Measurements from ENCODE around the gene TMPRSS11E. TPM values are rescaled to one million over a fixed set of nuclear protein-coding genes. Genes with fewer than 3 reads are reported as not detected.

Gene TMPRSS11E
- total RNA-seq, 1 donor from 2014 or later, result not detected

GRCh38 chr4:68434277-68434676, 13.0 kb upstream of the TMPRSS11E start:
- H3K36me3 Mint-ChIP-seq (ENCODE audit: unreplicated experiment), result no peaks in the 10 kb centered on the region
- TF ChIP-seq, protein P1, sequence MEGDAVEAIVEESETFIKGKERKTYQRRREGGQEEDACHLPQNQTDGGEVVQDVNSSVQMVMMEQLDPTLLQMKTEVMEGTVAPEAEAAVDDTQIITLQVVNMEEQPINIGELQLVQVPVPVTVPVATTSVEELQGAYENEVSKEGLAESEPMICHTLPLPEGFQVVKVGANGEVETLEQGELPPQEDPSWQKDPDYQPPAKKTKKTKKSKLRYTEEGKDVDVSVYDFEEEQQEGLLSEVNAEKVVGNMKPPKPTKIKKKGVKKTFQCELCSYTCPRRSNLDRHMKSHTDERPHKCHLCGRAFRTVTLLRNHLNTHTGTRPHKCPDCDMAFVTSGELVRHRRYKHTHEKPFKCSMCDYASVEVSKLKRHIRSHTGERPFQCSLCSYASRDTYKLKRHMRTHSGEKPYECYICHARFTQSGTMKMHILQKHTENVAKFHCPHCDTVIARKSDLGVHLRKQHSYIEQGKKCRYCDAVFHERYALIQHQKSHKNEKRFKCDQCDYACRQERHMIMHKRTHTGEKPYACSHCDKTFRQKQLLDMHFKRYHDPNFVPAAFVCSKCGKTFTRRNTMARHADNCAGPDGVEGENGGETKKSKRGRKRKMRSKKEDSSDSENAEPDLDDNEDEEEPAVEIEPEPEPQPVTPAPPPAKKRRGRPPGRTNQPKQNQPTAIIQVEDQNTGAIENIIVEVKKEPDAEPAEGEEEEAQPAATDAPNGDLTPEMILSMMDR (IDR thresholded peaks at IDR 0.05; ENCODE audit: partially characterized antibody, unreplicated experiment), result no peak
- no peak overlapping the region for H3K4me3 Mint-ChIP-seq (ENCODE audit: unreplicated experiment)
- H3K27ac Mint-ChIP-seq (ENCODE audit: unreplicated experiment), result no peak overlapping the region
- DNase-seq, result no peak
- no peaks in the 10 kb centered on the region for H3K27me3 Mint-ChIP-seq (ENCODE audit: unreplicated experiment)
- H3K4me1 Mint-ChIP-seq (ENCODE audit: low read depth, unreplicated experiment), result no peaks in the 10 kb centered on the region
- no peaks in the 10 kb centered on the region for H3K9me3 Mint-ChIP-seq (ENCODE audit: unreplicated experiment)

GRCh38 chr4:68434836-68435235, 12.4 kb upstream of the TMPRSS11E start:
- Mint-ChIP-seq H3K4me1 (ENCODE audit: low read depth, unreplicated experiment) (no peaks in the 10 kb centered on the region), H3K27me3 (ENCODE audit: unreplicated experiment) (no peaks in the 10 kb centered on the region), H3K4me3 (ENCODE audit: unreplicated experiment) (no peak overlapping the region), H3K27ac (ENCODE audit: unreplicated experiment) (no peak overlapping the region), H3K36me3 (ENCODE audit: unreplicated experiment) (no peaks in the 10 kb centered on the region), H3K9me3 (ENCODE audit: unreplicated experiment) (no peaks in the 10 kb centered on the region)
- no peak for DNase-seq
- TF ChIP-seq, protein P1 (IDR thresholded peaks at IDR 0.05; ENCODE audit: partially characterized antibody, unreplicated experiment), result no peak

DNA sequence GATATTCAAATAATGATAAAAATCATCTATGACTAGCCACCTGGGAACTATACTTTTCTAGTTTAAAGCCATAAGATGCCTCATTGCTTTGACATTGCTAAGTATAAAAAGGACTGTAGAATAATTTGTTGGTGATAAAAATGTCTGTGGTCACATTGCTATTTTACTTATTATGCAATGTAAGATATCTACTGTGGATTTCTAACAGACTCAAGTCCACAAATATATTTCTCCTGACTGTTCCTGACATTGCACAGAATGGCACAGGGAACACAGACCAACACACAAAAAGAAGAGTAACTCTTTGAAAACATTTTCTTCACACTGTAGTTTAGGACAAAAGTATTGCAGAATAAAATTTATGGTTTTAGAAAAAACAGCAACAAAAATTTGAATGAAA, 2.2 kb upstream of the TMPRSS11E start:
- no peak for DNase-seq
- no peak overlapping the region for H3K4me3 Mint-ChIP-seq (ENCODE audit: unreplicated experiment)
- H3K36me3 Mint-ChIP-seq (ENCODE audit: unreplicated experiment), result no peaks in the 10 kb centered on the region
- TF ChIP-seq, protein P1 (IDR thresholded peaks at IDR 0.05; ENCODE audit: partially characterized antibody, unreplicated experiment), result no peak
- no peaks in the 10 kb centered on the region for H3K9me3 Mint-ChIP-seq (ENCODE audit: unreplicated experiment)
- no peaks in the 10 kb centered on the region for H3K27me3 Mint-ChIP-seq (ENCODE audit: unreplicated experiment)
- H3K4me1 Mint-ChIP-seq (ENCODE audit: low read depth, unreplicated experiment), result peaks cover 5% of the 10 kb centered on the region
- no peak overlapping the region for H3K27ac Mint-ChIP-seq (ENCODE audit: unreplicated experiment)

DNA sequence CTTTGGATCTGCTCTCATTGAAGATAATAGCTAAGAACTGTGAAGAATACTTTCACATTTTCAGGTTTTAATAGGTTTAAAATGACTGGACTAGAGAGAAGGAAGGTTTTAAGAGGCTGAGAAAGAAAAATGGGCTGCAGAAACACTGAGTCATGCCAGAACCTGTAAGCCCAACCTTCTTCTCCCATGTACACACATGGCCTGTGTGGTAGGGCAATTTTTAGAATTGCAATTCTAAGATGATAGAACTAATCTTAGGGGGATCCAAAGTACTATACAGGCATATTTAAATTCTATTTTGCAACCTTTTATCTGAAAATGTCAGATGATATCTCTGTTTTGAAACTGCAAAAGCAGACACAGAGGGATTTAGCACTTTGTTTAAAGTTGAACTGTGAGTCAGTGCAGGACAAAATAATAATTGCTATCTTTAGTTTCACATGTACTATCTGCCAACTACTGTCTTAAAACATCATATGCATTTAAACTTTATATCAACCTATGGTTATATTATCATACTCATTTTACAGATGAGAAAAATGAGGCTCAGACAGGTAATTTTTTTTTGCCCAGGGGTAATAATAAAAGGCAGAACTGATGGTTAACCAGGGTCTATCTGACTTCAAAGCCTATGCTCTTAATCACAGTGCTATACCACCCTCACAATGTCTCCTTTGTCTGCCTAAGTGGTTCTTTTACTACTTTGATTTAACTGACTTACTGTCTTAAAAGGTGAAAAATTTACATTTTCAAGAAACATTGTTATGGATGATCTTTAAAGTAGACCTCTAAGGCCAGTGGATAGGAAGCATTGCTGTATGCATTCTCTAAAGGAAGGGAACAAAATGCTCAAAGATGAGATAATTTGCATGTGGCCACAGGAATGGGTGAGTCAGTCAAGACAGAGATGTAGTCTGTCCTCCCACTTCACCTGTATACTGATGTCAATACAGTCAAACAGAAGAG, 4.3 kb downstream of the TMPRSS11E start:
- TF ChIP-seq, protein P1 (IDR thresholded peaks at IDR 0.05; ENCODE audit: partially characterized antibody, unreplicated experiment), result no peak
- Mint-ChIP-seq H3K36me3 (ENCODE audit: unreplicated experiment) (no peaks in the 10 kb centered on the region), H3K4me3 (ENCODE audit: unreplicated experiment) (no peak overlapping the region), H3K27me3 (ENCODE audit: unreplicated experiment) (no peaks in the 10 kb centered on the region), H3K27ac (ENCODE audit: unreplicated experiment) (no peak overlapping the region), H3K9me3 (ENCODE audit: unreplicated experiment) (no peaks in the 10 kb centered on the region), H3K4me1 (ENCODE audit: low read depth, unreplicated experiment) (no peaks in the 10 kb centered on the region)
- DNase-seq, result no peak

- Mint-ChIP-seq H3K4me3 (ENCODE audit: unreplicated experiment) (no peak overlapping the region), H3K36me3 (ENCODE audit: unreplicated experiment) (no peaks in the 10 kb centered on the region), H3K27ac (ENCODE audit: unreplicated experiment) (no peak overlapping the region), H3K27me3 (ENCODE audit: unreplicated experiment) (peaks cover 1% of the 10 kb centered on the region), H3K9me3 (ENCODE audit: unreplicated experiment) (no peaks in the 10 kb centered on the region), H3K4me1 (ENCODE audit: low read depth, unreplicated experiment) (no peaks in the 10 kb centered on the region)
- DNase-seq, result no peak
- TF ChIP-seq, protein P1 (IDR thresholded peaks at IDR 0.05; ENCODE audit: partially characterized antibody, unreplicated experiment), result no peak
These were observed 12.8 kb downstream of the TMPRSS11E start for GRCh38 chr4:68460085-68460484.
